Activated T-helper 1 cell treated with anti-CD3 and anti-CD28 coated beads, Interleukin-12 subunit alpha, Interleukin-12 subunit beta, Interleukin-2, Interleukin-4 antibody, amounts not matched to agents 30 ng/mL and 10 ng/mL and 1 ng/mL, durations not matched to agents 14 hours and 24 hours and 36 hours (primary cell): ENCODE data around the gene POLR1A. TPM values are rescaled to one million over a fixed set of nuclear protein-coding genes. Genes with fewer than 3 reads are reported as not detected.

Source experiments
- DNase-seq: peaks from one replicate; pipeline ENCODE4 v3.0.0; 2021; ENCODE audit warnings: low spot score
- H3K27ac Mint-ChIP-seq: one replicate; pipeline ENCODE4 v1.8.0; 2021; ENCODE audit warnings: mild to moderate bottlenecking, mixed read lengths
- H3K27me3 Mint-ChIP-seq: one replicate; pipeline ENCODE4 v1.8.0; 2022; ENCODE audit warnings: mild to moderate bottlenecking, moderate library complexity, mixed read lengths; ENCODE audit not compliant: insufficient read depth
- H3K36me3 Mint-ChIP-seq: one replicate; pipeline ENCODE4 v1.8.0; 2021; ENCODE audit warnings: low read depth, mixed read lengths
- H3K4me1 Mint-ChIP-seq: one replicate; pipeline ENCODE4 v1.8.0; 2021; ENCODE audit warnings: low read depth, mixed read lengths
- H3K4me3 Mint-ChIP-seq: one replicate; pipeline ENCODE4 v1.8.0; 2021; ENCODE audit warnings: mild to moderate bottlenecking, moderate library complexity, mixed read lengths
- H3K9me3 Mint-ChIP-seq: one replicate; pipeline ENCODE4 v1.8.0; 2021; ENCODE audit warnings: mixed read lengths
- intact Hi-C: fragments of 100-400 bp; cut with micrococcal nuclease; formaldehyde crosslinking; loops from one replicate; pipeline ENCODE4 v1.15.1; 2024
- total RNA-seq: library from RNA; stranded (reverse); gene quantifications from 2 replicates; pipeline ENCODE4 v1.2.3, GENCODE V29; 2022

Gene POLR1A
- total RNA-seq, 1 donor from 2014 or later, result 69.7 TPM

GRCh38 chr2:85975581-85975980 is 130.1 kb downstream of the POLR1A start:
- intact Hi-C loops, result no loop called here
- no peak overlapping the region for H3K27ac Mint-ChIP-seq
- H3K36me3 Mint-ChIP-seq, result peaks cover 8% of the 10 kb centered on the region
- peaks cover 20% of the 10 kb centered on the region for H3K9me3 Mint-ChIP-seq
- H3K4me3 Mint-ChIP-seq, result no peak overlapping the region
- peaks cover 7% of the 10 kb centered on the region for H3K4me1 Mint-ChIP-seq
- peaks cover 5% of the 10 kb centered on the region for H3K27me3 Mint-ChIP-seq
- no peak for DNase-seq

DNA sequence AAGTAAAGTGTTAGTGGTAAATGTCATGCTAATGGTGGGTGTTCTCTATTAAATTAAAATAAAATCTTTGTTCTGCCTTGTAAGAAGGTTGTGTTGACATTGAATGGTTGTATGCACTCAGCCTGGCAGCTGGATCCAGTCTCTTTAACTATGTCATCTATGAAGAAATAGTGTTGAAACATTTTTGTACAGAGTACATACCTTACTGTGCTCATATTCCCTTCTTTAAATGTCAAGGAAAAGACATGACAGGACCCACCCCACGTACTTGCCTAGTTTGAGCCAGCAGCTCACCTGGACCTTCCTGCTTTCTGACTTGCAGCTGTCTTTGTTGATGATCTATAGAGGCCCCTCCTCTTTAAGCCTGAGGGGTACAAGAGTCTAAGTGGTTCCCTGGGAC is 131.3 kb downstream of the POLR1A start:
- intact Hi-C loops, result no loop called here
- Mint-ChIP-seq H3K9me3 (peaks cover 22% of the 10 kb centered on the region), H3K4me1 (peaks cover 2% of the 10 kb centered on the region), H3K27me3 (peaks cover 7% of the 10 kb centered on the region), H3K4me3 (no peak overlapping the region), H3K36me3 (peaks cover 6% of the 10 kb centered on the region), H3K27ac (no peak overlapping the region)
- DNase-seq, result no peak

DNA sequence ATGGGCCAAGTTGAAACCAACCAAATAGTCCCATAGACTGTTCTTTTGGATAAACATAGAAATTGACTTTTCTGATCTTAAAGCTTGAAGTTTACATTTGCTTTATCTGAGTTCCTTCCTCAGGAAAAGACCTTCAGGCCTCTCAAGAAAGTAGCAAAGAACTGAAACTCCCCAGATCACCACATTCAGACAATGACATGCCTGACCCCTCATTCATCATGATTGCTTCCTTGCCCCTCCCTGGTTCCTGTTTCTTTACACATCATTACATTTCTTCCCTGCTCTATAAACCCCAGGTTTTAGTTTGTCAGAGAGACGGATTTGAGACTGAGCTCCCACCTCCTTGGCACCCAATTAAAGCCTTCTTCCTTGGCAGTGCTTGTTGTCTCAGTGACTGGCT is 133.3 kb downstream of the POLR1A start:
- Mint-ChIP-seq H3K9me3 (peaks cover 22% of the 10 kb centered on the region), H3K4me1 (no peaks in the 10 kb centered on the region)

GRCh38 chr2:85971366-85971765 is 134.3 kb downstream of the POLR1A start:
- H3K27ac Mint-ChIP-seq, result no peak overlapping the region
- H3K4me1 Mint-ChIP-seq, result no peaks in the 10 kb centered on the region
- peaks cover 2% of the 10 kb centered on the region for H3K27me3 Mint-ChIP-seq

More for the DNA sequence above, 133.3 kb downstream of the POLR1A start:
- intact Hi-C loops, result no loop called here
- no peak for DNase-seq
- Mint-ChIP-seq H3K27me3 (peaks cover 2% of the 10 kb centered on the region), H3K36me3 (peaks cover 6% of the 10 kb centered on the region), H3K4me3 (no peak overlapping the region), H3K27ac (no peak overlapping the region)

More at GRCh38 chr2:85971366-85971765, 134.3 kb downstream of the POLR1A start:
- Mint-ChIP-seq H3K4me3 (no peak overlapping the region), H3K9me3 (peaks cover 28% of the 10 kb centered on the region), H3K36me3 (peaks cover 8% of the 10 kb centered on the region)
- intact Hi-C loops, result no loop called here
- DNase-seq, result no peak

Other genes with a start within 250 kb of the POLR1A start
- gene ST3GAL5, start 216.9 kb downstream of the POLR1A start, total RNA-seq, result 17.4 and 18.9 TPM in 2 replicates
- gene PTCD3, start 349 bp upstream of the POLR1A start, total RNA-seq, result 164 and 165 TPM in 2 replicates
- 164 and 166 TPM in 2 replicates for gene IMMT, start 89.6 kb upstream of the POLR1A start, total RNA-seq
- gene MRPL35, start 93.6 kb upstream of the POLR1A start, total RNA-seq, result 63.1 and 63.8 TPM in 2 replicates
- gene REEP1, start 231.7 kb upstream of the POLR1A start, total RNA-seq, result 0.26 and 0.81 TPM in 2 replicates